Erythroblast (primary cell): Measurements from ENCODE around the gene WWP2.

Source experiments
- GATA1 ChIP-seq: IDR thresholded peaks from 2 replicates; pipeline ENCODE4 v1.6.1; 2011; ENCODE audit warnings: low read depth, mild to moderate bottlenecking, control low read depth, low read length, moderate library complexity
- POLR2A ChIP-seq: IDR thresholded peaks from 2 replicates; pipeline ENCODE4 v1.6.1; 2011; ENCODE audit warnings: mild to moderate bottlenecking, low read length

DNA sequence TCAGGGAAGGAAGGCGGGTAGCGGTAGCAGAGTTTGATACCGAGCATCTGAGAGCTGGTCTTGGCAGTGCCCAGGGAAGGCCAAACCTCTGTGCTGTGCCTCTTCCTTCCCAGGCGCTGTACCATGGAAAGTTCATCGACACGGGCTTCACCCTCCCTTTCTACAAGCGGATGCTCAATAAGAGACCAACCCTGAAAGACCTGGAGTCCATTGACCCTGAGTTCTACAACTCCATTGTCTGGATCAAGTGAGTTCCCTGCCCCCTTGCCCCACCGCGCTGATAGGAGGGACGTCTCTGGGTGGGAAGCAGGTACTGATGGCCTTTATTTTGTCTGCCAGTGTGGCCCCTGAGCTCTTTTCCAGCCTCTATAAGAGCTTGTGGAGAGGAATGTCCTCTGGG is 173.6 kb downstream of the WWP2 start:
- TF ChIP-seq POLR2A = no peak
- TF ChIP-seq GATA1 = no peak
